A673 (cell line): ENCODE measurements around the gene DCLK1.

Experiments used
- CTCF ChIP-seq: fragments of 300-800, 200-600 bp; sonication (generic); conservative IDR thresholded peaks from 2 replicates; pipeline ENCODE4 v1.5.1; 2017; ENCODE audit warnings: low read depth, mild to moderate bottlenecking, antibody characterized with exemption, low read length, moderate library complexity, mixed read lengths
- EZH2 ChIP-seq: fragments of 200-600 bp; sonication (generic); IDR thresholded peaks from 2 replicates; pipeline ENCODE4 v1.6.1; 2017; ENCODE audit warnings: borderline replicate concordance, low read depth, mild to moderate bottlenecking, mixed read lengths, antibody characterized with exemption, low read length; ENCODE audit not compliant: poor library complexity, severe bottlenecking

- TF ChIP-seq CTCF, result no peak
- TF ChIP-seq EZH2, result no peak
Observed at GRCh38 chr13:35833031-35833430, 298.2 kb downstream of the DCLK1 start.
